Measurements from ENCODE around the gene LIX1. TPM values are rescaled to one million over a fixed set of nuclear protein-coding genes. Genes with fewer than 3 reads are reported as not detected.

Gene LIX1
- polyA plus RNA-seq, 2 donors = not detected

GRCh38 chr5:97131921-97132320 is 10.5 kb downstream of the LIX1 start:
- Histone ChIP-seq H3K4me1 (ENCODE audit: control insufficient read depth in 2 of 2, insufficient read depth in 2 of 2, low read length in 1 of 2) (no peaks in the 10 kb centered on the region), H3K9me3 (ENCODE audit: control insufficient read depth in 2 of 2, insufficient read depth in 1 of 2, low read depth in 1 of 2, low read length in 1 of 2) (no peaks in the 10 kb centered on the region), H3K36me3 (ENCODE audit: control insufficient read depth in 2 of 2, insufficient read depth in 2 of 2, low read length in 1 of 2) (no peaks in the 10 kb centered on the region), H3K27me3 (ENCODE audit: control insufficient read depth in 1 of 2, insufficient read depth in 2 of 2, low read length in 2 of 2) (no peaks in the 10 kb centered on the region), H3K4me3 (ENCODE audit: low read depth in 1 of 2, low read length in 2 of 2) (no peak overlapping the region), H3K27ac (ENCODE audit: low read depth in 2 of 2, low read length in 1 of 2) (no peak overlapping the region)
- WGBS, 2 donors = 53 to 58% methylated on average over 5 of the region's 5 CpGs

- H3K27ac ChIP-seq (ENCODE audit: low read depth in 2 of 2, low read length in 1 of 2) = no peak overlapping the region
- no peaks in the 10 kb centered on the region for H3K36me3 ChIP-seq (ENCODE audit: control insufficient read depth in 2 of 2, insufficient read depth in 2 of 2, low read length in 1 of 2)
- no peaks in the 10 kb centered on the region for H3K9me3 ChIP-seq (ENCODE audit: control insufficient read depth in 2 of 2, insufficient read depth in 1 of 2, low read depth in 1 of 2, low read length in 1 of 2)
- no peak overlapping the region for H3K4me3 ChIP-seq (ENCODE audit: low read depth in 1 of 2, low read length in 2 of 2)
- H3K27me3 ChIP-seq (ENCODE audit: control insufficient read depth in 1 of 2, insufficient read depth in 2 of 2, low read length in 2 of 2) = no peaks in the 10 kb centered on the region
- no peaks in the 10 kb centered on the region for H3K4me1 ChIP-seq (ENCODE audit: control insufficient read depth in 2 of 2, insufficient read depth in 2 of 2, low read length in 1 of 2)
These were observed 11.2 kb downstream of the LIX1 start for GRCh38 chr5:97131139-97131710.

DNA sequence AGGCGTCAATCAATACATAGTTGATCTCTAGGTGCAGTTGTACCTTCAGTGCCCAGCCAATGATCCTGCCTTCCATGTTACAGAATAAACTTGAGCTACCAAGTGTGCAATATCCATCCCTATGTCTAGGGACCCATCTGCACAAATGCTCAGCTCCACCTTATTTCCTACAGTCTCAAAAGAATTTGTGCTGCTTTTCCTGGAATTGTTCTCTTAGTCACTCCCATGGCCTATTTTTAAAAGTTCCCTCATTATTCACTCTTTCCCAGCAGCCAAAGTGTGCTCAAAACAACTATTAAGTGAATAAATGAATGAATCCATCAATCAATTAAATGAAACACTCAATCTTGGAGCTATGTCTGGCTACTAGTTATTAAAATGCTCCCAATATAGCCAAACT is 14.7 kb downstream of the LIX1 start:
- Histone ChIP-seq H3K36me3 (ENCODE audit: control insufficient read depth in 2 of 2, insufficient read depth in 2 of 2, low read length in 1 of 2) (no peaks in the 10 kb centered on the region), H3K4me1 (ENCODE audit: control insufficient read depth in 2 of 2, insufficient read depth in 2 of 2, low read length in 1 of 2) (no peaks in the 10 kb centered on the region), H3K27ac (ENCODE audit: low read depth in 2 of 2, low read length in 1 of 2) (no peak overlapping the region), H3K4me3 (ENCODE audit: low read depth in 1 of 2, low read length in 2 of 2) (no peak overlapping the region), H3K9me3 (ENCODE audit: control insufficient read depth in 2 of 2, insufficient read depth in 1 of 2, low read depth in 1 of 2, low read length in 1 of 2) (no peaks in the 10 kb centered on the region), H3K27me3 (ENCODE audit: control insufficient read depth in 1 of 2, insufficient read depth in 2 of 2, low read length in 2 of 2) (no peaks in the 10 kb centered on the region)
- WGBS, 2 donors = 92 to 93% methylated on average over 1 of the region's 1 CpG

- H3K27me3 ChIP-seq (ENCODE audit: control insufficient read depth in 1 of 2, insufficient read depth in 2 of 2, low read length in 2 of 2) = no peaks in the 10 kb centered on the region
- H3K4me3 ChIP-seq (ENCODE audit: low read depth in 1 of 2, low read length in 2 of 2) = no peak overlapping the region
- 72 to 78% methylated on average over 3 of the region's 3 CpGs for WGBS, 2 donors
- no peaks in the 10 kb centered on the region for H3K9me3 ChIP-seq (ENCODE audit: control insufficient read depth in 2 of 2, insufficient read depth in 1 of 2, low read depth in 1 of 2, low read length in 1 of 2)
- no peaks in the 10 kb centered on the region for H3K4me1 ChIP-seq (ENCODE audit: control insufficient read depth in 2 of 2, insufficient read depth in 2 of 2, low read length in 1 of 2)
- no peak overlapping the region for H3K27ac ChIP-seq (ENCODE audit: low read depth in 2 of 2, low read length in 1 of 2)
- no peaks in the 10 kb centered on the region for H3K36me3 ChIP-seq (ENCODE audit: control insufficient read depth in 2 of 2, insufficient read depth in 2 of 2, low read length in 1 of 2)
These were observed 17.2 kb downstream of the LIX1 start for GRCh38 chr5:97125125-97125683.

DNA sequence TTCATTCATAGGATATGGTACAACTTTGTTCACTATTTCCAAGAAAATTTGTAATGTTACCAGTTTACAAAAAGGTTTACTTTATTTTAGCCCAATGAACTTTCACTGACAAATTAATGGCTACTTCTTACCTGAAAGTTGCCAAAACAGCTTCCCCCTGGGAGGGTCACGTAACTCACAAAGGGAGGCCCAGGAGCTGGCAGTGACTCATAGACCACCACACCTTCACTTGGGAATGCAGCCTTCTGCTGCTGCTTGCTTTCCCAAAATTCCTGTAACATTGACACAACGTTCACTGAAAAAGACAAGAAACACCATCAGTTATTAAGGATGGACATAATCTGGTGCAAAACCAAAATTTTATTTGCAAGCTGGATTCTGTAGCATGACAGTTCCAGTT is 18.1 kb downstream of the LIX1 start:
- H3K27ac ChIP-seq (ENCODE audit: low read depth in 2 of 2, low read length in 1 of 2) = no peak overlapping the region
- no peaks in the 10 kb centered on the region for H3K4me1 ChIP-seq (ENCODE audit: control insufficient read depth in 2 of 2, insufficient read depth in 2 of 2, low read length in 1 of 2)
- no peaks in the 10 kb centered on the region for H3K9me3 ChIP-seq (ENCODE audit: control insufficient read depth in 2 of 2, insufficient read depth in 1 of 2, low read depth in 1 of 2, low read length in 1 of 2)
- H3K36me3 ChIP-seq (ENCODE audit: control insufficient read depth in 2 of 2, insufficient read depth in 2 of 2, low read length in 1 of 2) = no peaks in the 10 kb centered on the region
- no peaks in the 10 kb centered on the region for H3K27me3 ChIP-seq (ENCODE audit: control insufficient read depth in 1 of 2, insufficient read depth in 2 of 2, low read length in 2 of 2)
- WGBS, 2 donors = 55 to 63% methylated on average over 2 of the region's 2 CpGs
- H3K4me3 ChIP-seq (ENCODE audit: low read depth in 1 of 2, low read length in 2 of 2) = no peak overlapping the region

DNA sequence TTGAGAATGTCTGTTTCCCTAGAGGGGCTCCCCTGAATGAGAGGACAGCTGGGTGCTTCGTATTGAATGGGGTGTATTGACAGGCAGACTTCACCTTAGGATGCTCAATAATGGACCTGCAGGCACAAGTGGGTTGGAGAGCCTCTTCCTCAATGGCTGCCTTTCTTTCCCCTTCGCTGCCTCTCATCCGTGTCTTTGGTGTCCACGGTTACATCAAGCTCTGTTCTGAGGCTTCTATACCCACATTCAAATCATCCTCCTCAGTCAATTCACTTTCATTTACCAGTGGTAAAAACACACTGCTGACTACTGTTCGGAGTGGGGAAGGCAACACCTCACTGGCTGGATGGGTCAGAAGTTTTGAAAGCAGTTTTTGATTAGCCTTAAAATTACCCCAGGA is 20.6 kb downstream of the LIX1 start:
- H3K27ac ChIP-seq (ENCODE audit: low read depth in 2 of 2, low read length in 1 of 2) = no peak overlapping the region
- no peaks in the 10 kb centered on the region for H3K36me3 ChIP-seq (ENCODE audit: control insufficient read depth in 2 of 2, insufficient read depth in 2 of 2, low read length in 1 of 2)
- H3K4me1 ChIP-seq (ENCODE audit: control insufficient read depth in 2 of 2, insufficient read depth in 2 of 2, low read length in 1 of 2) = no peaks in the 10 kb centered on the region
- WGBS, 2 donors = 86 to 92% methylated on average over 5 of the region's 5 CpGs
- no peak overlapping the region for H3K4me3 ChIP-seq (ENCODE audit: low read depth in 1 of 2, low read length in 2 of 2)
- no peaks in the 10 kb centered on the region for H3K27me3 ChIP-seq (ENCODE audit: control insufficient read depth in 1 of 2, insufficient read depth in 2 of 2, low read length in 2 of 2)
- H3K9me3 ChIP-seq (ENCODE audit: control insufficient read depth in 2 of 2, insufficient read depth in 1 of 2, low read depth in 1 of 2, low read length in 1 of 2) = no peaks in the 10 kb centered on the region

DNA sequence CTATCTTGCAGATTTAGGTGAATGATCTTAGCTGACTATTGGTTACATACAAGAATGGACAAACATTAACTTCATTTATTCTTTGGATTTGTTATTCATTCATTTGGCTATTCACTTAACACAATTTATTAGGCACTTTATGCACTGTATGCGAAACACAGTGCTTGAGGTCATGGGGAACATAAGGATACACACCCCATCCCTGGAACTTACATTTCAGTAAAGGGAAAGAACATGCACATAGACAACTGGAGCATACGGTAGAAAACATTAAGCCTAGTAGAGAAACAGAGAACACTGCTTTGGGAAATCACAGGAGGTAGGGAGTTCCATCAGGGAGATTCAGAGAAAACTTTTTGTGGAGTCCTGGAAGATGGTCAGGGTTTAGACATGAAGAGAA is 22.2 kb downstream of the LIX1 start:
- H3K4me3 ChIP-seq (ENCODE audit: low read depth in 1 of 2, low read length in 2 of 2) = no peak overlapping the region
- H3K9me3 ChIP-seq (ENCODE audit: control insufficient read depth in 2 of 2, insufficient read depth in 1 of 2, low read depth in 1 of 2, low read length in 1 of 2) = no peaks in the 10 kb centered on the region
- H3K4me1 ChIP-seq (ENCODE audit: control insufficient read depth in 2 of 2, insufficient read depth in 2 of 2, low read length in 1 of 2) = no peaks in the 10 kb centered on the region
- no peak overlapping the region for H3K27ac ChIP-seq (ENCODE audit: low read depth in 2 of 2, low read length in 1 of 2)
- no peaks in the 10 kb centered on the region for H3K36me3 ChIP-seq (ENCODE audit: control insufficient read depth in 2 of 2, insufficient read depth in 2 of 2, low read length in 1 of 2)
- no peaks in the 10 kb centered on the region for H3K27me3 ChIP-seq (ENCODE audit: control insufficient read depth in 1 of 2, insufficient read depth in 2 of 2, low read length in 2 of 2)
- 61 to 73% methylated on average over 2 of the region's 2 CpGs for WGBS, 2 donors

GRCh38 chr5:97119007-97119390 is 23.4 kb downstream of the LIX1 start:
- Histone ChIP-seq H3K9me3 (ENCODE audit: control insufficient read depth in 2 of 2, insufficient read depth in 1 of 2, low read depth in 1 of 2, low read length in 1 of 2) (no peaks in the 10 kb centered on the region), H3K27me3 (ENCODE audit: control insufficient read depth in 1 of 2, insufficient read depth in 2 of 2, low read length in 2 of 2) (no peaks in the 10 kb centered on the region), H3K36me3 (ENCODE audit: control insufficient read depth in 2 of 2, insufficient read depth in 2 of 2, low read length in 1 of 2) (no peaks in the 10 kb centered on the region), H3K27ac (ENCODE audit: low read depth in 2 of 2, low read length in 1 of 2) (no peak overlapping the region), H3K4me1 (ENCODE audit: control insufficient read depth in 2 of 2, insufficient read depth in 2 of 2, low read length in 1 of 2) (no peaks in the 10 kb centered on the region), H3K4me3 (ENCODE audit: low read depth in 1 of 2, low read length in 2 of 2) (no peak overlapping the region)
- WGBS, 2 donors = 67 to 71% methylated on average over 2 of the region's 2 CpGs

DNA sequence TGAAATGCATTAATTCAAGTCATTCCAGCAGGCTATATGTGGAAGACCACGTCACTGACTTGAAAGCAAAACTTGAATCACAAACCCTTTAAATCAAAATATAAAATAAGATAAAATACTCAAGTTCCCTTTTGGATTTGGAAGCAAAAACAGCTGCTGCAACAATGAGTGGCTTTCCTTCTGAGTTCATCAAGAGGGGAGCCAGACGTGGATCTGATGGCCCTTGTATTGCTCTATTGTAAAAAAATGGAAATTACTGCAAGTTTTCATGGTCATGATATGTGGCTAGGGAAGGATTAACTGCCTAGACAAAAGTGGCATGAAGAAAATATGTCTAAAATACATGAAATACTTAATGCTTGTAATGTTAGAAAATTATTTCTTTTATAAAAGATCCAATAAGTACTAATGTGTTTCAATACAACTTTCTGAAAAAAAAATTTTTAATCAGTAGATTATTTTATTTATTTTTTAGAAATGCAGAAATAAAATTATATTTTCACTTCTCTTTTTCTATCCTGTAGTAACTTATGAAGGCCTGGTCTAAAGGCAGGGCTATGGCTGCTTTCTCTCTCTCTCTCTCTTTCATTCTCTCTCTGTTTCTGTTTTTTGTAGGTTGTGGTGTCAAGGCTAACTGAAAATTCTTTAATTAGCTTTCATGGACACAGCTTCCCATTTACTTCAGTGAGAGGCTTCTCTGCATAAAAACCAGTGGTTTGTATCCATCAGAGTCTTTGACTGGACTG is 24.0 kb downstream of the LIX1 start:
- WGBS, 2 donors = 64 to 78% methylated on average over 2 of the region's 2 CpGs
- Histone ChIP-seq H3K27ac (ENCODE audit: low read depth in 2 of 2, low read length in 1 of 2) (no peak overlapping the region), H3K4me1 (ENCODE audit: control insufficient read depth in 2 of 2, insufficient read depth in 2 of 2, low read length in 1 of 2) (no peaks in the 10 kb centered on the region), H3K27me3 (ENCODE audit: control insufficient read depth in 1 of 2, insufficient read depth in 2 of 2, low read length in 2 of 2) (no peaks in the 10 kb centered on the region), H3K36me3 (ENCODE audit: control insufficient read depth in 2 of 2, insufficient read depth in 2 of 2, low read length in 1 of 2) (no peaks in the 10 kb centered on the region), H3K9me3 (ENCODE audit: control insufficient read depth in 2 of 2, insufficient read depth in 1 of 2, low read depth in 1 of 2, low read length in 1 of 2) (no peaks in the 10 kb centered on the region), H3K4me3 (ENCODE audit: low read depth in 1 of 2, low read length in 2 of 2) (no peak overlapping the region)

DNA sequence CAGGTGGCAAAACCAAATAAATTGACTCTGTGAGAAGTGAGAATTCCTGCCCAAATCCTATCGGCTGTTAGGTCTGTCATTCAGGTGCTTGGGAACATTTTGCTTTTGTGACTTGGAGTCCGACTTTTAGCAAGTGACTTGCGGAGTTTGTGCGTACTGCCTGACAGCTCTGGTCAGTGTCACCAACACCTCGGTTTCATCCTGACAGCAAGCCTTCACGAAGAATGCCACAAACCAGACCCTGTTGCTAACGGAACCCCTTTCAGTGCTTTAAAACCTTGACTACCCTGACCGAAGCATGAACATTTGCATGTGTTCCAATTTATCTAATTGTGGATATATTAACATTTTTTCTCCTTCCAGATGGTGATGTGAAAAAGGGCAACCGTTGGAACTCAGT is 26.5 kb downstream of the LIX1 start:
- 82 to 85% methylated on average over 9 of the region's 9 CpGs for WGBS, 2 donors
- Histone ChIP-seq H3K9me3 (ENCODE audit: control insufficient read depth in 2 of 2, insufficient read depth in 1 of 2, low read depth in 1 of 2, low read length in 1 of 2) (no peaks in the 10 kb centered on the region), H3K4me1 (ENCODE audit: control insufficient read depth in 2 of 2, insufficient read depth in 2 of 2, low read length in 1 of 2) (no peaks in the 10 kb centered on the region), H3K4me3 (ENCODE audit: low read depth in 1 of 2, low read length in 2 of 2) (no peak overlapping the region), H3K27ac (ENCODE audit: low read depth in 2 of 2, low read length in 1 of 2) (no peak overlapping the region), H3K36me3 (ENCODE audit: control insufficient read depth in 2 of 2, insufficient read depth in 2 of 2, low read length in 1 of 2) (no peaks in the 10 kb centered on the region), H3K27me3 (ENCODE audit: control insufficient read depth in 1 of 2, insufficient read depth in 2 of 2, low read length in 2 of 2) (no peaks in the 10 kb centered on the region)
